NT2/D1 (cell line): ENCODE results near the gene TCAP.
"Not testable (repeated sequence)": the region's sequence is repeated elsewhere in the genome, so short reads cannot be mapped to it uniquely, and the experiment has no call there.

Experiments used
- SUZ12 ChIP-seq: IDR thresholded peaks from 2 replicates; pipeline ENCODE4 v1.6.1; 2011; ENCODE audit not compliant: insufficient read length, insufficient read depth; ENCODE audit errors: extremely low read depth
- YY1 ChIP-seq: IDR thresholded peaks from 2 replicates; pipeline ENCODE4 v1.6.1; 2011; ENCODE audit not compliant: insufficient read length, insufficient read depth
- ZNF274 ChIP-seq: IDR thresholded peaks from 2 replicates; pipeline ENCODE4 v1.6.1; 2011; ENCODE audit warnings: mild to moderate bottlenecking, low read depth, low read length

DNA sequence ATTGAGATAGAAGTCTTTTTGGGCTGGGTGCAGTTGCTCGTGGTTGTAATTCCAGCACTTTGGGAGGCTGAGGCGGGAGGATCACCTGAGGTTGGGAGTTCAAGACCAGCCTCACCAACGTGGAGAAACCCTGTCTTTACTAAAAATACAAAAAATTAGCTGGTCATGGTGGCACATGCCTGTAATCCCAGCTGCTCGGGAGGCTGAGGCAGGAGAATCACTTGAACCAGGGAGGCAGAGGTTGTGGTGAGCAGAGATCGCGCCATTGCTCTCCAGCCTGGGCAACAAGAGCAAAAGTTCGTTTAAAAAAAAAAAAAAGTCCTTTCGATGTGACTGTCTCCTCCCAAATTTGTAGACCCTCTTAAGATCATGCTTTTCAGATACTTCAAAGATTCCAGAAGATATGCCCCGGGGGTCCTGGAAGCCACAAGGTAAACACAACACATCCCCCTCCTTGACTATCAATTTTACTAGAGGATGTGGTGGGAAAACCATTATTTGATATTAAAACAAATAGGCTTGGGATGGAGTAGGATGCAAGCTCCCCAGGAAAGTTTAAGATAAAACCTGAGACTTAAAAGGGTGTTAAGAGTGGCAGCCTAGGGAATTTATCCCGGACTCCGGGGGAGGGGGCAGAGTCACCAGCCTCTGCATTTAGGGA is 34.1 kb downstream of the TCAP start:
- not testable (repeated sequence) for TF ChIP-seq YY1, ZNF274, SUZ12
